H9 (cell line): Measurements from ENCODE around the gene SRGAP1. TPM values are rescaled to one million over a fixed set of nuclear protein-coding genes. Genes with fewer than 3 reads are reported as not detected.
A peak's percentile ranks its signal among the peaks of the same experiment; 100 is the strongest.

ENCODE experiments used
- DNase-seq: peaks from one replicate; pipeline ENCODE4 v3.0.0-alpha.2; 2017
- H2AFZ ChIP-seq: one replicate; pipeline ENCODE4 v1.6.1; 2013; ENCODE audit warnings: mild to moderate bottlenecking, low read length, control low read depth, moderate library complexity
- H2AK5ac ChIP-seq: 2 replicates; pipeline ENCODE4 v1.6.1; 2013; ENCODE audit warnings: low read length, control low read depth, mixed read lengths; ENCODE audit not compliant: insufficient read length
- H2BK120ac ChIP-seq: one replicate; pipeline ENCODE4 v1.6.1; 2013; ENCODE audit warnings: low read depth, mild to moderate bottlenecking, low read length, control low read depth, inconsistent platforms; ENCODE audit not compliant: poor library complexity, severe bottlenecking
- H2BK12ac ChIP-seq: 2 replicates; pipeline ENCODE4 v1.6.1; 2013; ENCODE audit warnings: low read length, control low read depth, mixed read lengths, low read depth; ENCODE audit not compliant: insufficient read length
- H2BK15ac ChIP-seq: 2 replicates; pipeline ENCODE4 v1.6.1; 2013; ENCODE audit warnings: low read depth, low read length, control low read depth
- H2BK20ac ChIP-seq: one replicate; pipeline ENCODE4 v1.6.1; 2013; ENCODE audit warnings: low read depth, mild to moderate bottlenecking, low read length, control low read depth, inconsistent platforms; ENCODE audit not compliant: poor library complexity, severe bottlenecking
- H2BK5ac ChIP-seq: 2 replicates; pipeline ENCODE4 v1.6.1; 2013; ENCODE audit warnings: low read length, control low read depth, mixed read lengths; ENCODE audit not compliant: insufficient read length
- H3K14ac ChIP-seq: 2 replicates; pipeline ENCODE4 v1.6.1; 2013; ENCODE audit warnings: low read length, control low read depth; ENCODE audit not compliant: insufficient read depth
- H3K18ac ChIP-seq: 2 replicates; pipeline ENCODE4 v1.6.1; 2013; ENCODE audit warnings: low read depth, mild to moderate bottlenecking, mixed read lengths, low read length, control low read depth; ENCODE audit not compliant: insufficient read length
- H3K23ac ChIP-seq: 2 replicates; pipeline ENCODE4 v1.6.1; 2013; ENCODE audit warnings: low read length, control low read depth, mixed read lengths, low read depth; ENCODE audit not compliant: insufficient read length
- H3K23me2 ChIP-seq: 2 replicates; pipeline ENCODE4 v1.6.1; 2013; ENCODE audit warnings: low read depth, mild to moderate bottlenecking, mixed read lengths, low read length, control low read depth; ENCODE audit not compliant: insufficient read length, poor library complexity, severe bottlenecking
- H3K27ac ChIP-seq: 2 replicates; pipeline ENCODE4 v1.5.1; 2013; ENCODE audit warnings: low read length, control low read depth, mixed read lengths, low read depth; ENCODE audit not compliant: insufficient read length
- H3K27me3 ChIP-seq: 2 replicates; pipeline ENCODE4 v1.6.1; 2013; ENCODE audit warnings: low read length, control low read depth, inconsistent platforms; ENCODE audit not compliant: insufficient read depth
- H3K4ac ChIP-seq: 2 replicates; pipeline ENCODE4 v1.6.1; 2013; ENCODE audit warnings: low read depth, mild to moderate bottlenecking, control low read depth, inconsistent platforms, low read length, moderate library complexity
- H3K4me1 ChIP-seq: 2 replicates; pipeline ENCODE4 v1.6.1; 2013; ENCODE audit warnings: low read length, control low read depth, inconsistent platforms; ENCODE audit not compliant: insufficient read depth
- H3K4me2 ChIP-seq: 2 replicates; pipeline ENCODE4 v1.6.1; 2013; ENCODE audit warnings: low read length, control low read depth, mixed read lengths; ENCODE audit not compliant: insufficient read length, insufficient read depth
- H3K56ac ChIP-seq: 2 replicates; pipeline ENCODE4 v1.6.1; 2013; ENCODE audit warnings: low read depth, mild to moderate bottlenecking, mixed read lengths, low read length, control low read depth; ENCODE audit not compliant: insufficient read length
- H3K79me1 ChIP-seq: 2 replicates; pipeline ENCODE4 v1.6.1; 2013; ENCODE audit warnings: low read depth, mild to moderate bottlenecking, moderate library complexity, low read length, control low read depth, inconsistent platforms; ENCODE audit not compliant: insufficient read depth, poor library complexity, severe bottlenecking
- H3K79me2 ChIP-seq: 2 replicates; pipeline ENCODE4 v1.6.1; 2013; ENCODE audit warnings: low read length, control low read depth, inconsistent platforms; ENCODE audit not compliant: insufficient read depth
- H3K9ac ChIP-seq: 2 replicates; pipeline ENCODE4 v1.6.1; 2013; ENCODE audit warnings: low read length, control low read depth, mixed read lengths; ENCODE audit not compliant: insufficient read length; ENCODE audit errors: extremely low read depth
- H3K9me3 ChIP-seq: one replicate; pipeline ENCODE4 v1.6.1; 2013; ENCODE audit warnings: low read depth, low read length, inconsistent platforms; ENCODE audit not compliant: control insufficient read depth
- H3T11ph ChIP-seq: one replicate; pipeline ENCODE4 v1.6.1; 2013; ENCODE audit warnings: mild to moderate bottlenecking, low read length, control low read depth, inconsistent platforms
- H4K20me1 ChIP-seq: one replicate; pipeline ENCODE4 v1.6.1; 2013; ENCODE audit not compliant: control insufficient read depth, insufficient read length, insufficient read depth
- H4K5ac ChIP-seq: 2 replicates; pipeline ENCODE4 v1.6.1; 2013; ENCODE audit warnings: low read depth, mild to moderate bottlenecking, mixed read lengths, low read length, control low read depth; ENCODE audit not compliant: insufficient read length
- H4K8ac ChIP-seq: replicated peaks from 2 replicates; pipeline ENCODE4 v1.6.1; 2013; ENCODE audit warnings: low read length, control low read depth, mixed read lengths, low read depth; ENCODE audit not compliant: insufficient read length
- H4K91ac ChIP-seq: 2 replicates; pipeline ENCODE4 v1.6.1; 2013; ENCODE audit warnings: low read depth, mild to moderate bottlenecking, moderate library complexity, mixed read lengths, low read length, control low read depth; ENCODE audit not compliant: insufficient read length
- H3K27ac Mint-ChIP-seq, 3 experiments: 2 replicates in 2 of 3; 3 replicates in 1 of 3; pipeline ENCODE4 v1.8.0; 2020 to 2021; ENCODE audit warnings: mixed read lengths in 3 of 3, mild to moderate bottlenecking in 1 of 3, moderate library complexity in 1 of 3
- H3K27me3 Mint-ChIP-seq: 2 replicates; pipeline ENCODE4 v1.8.0; 2021; ENCODE audit warnings: low read depth, mild to moderate bottlenecking, moderate library complexity, mixed read lengths
- H3K36me3 Mint-ChIP-seq, 3 experiments: 2 replicates in 2 of 3; 3 replicates in 1 of 3; pipeline ENCODE4 v1.8.0; 2020 to 2021; ENCODE audit warnings: low read depth in 3 of 3, mixed read lengths in 3 of 3; ENCODE audit not compliant: insufficient read depth in 1 of 3
- H3K4me1 Mint-ChIP-seq, 2 experiments: 2 replicates each; pipeline ENCODE4 v1.8.0; 2020; ENCODE audit warnings: mixed read lengths in 2 of 2
- H3K4me3 Mint-ChIP-seq, 2 experiments: 2 replicates in 1 of 2; 3 replicates in 1 of 2; pipeline ENCODE4 v1.8.0; 2020 to 2021; ENCODE audit warnings: mild to moderate bottlenecking in 2 of 2, mixed read lengths in 2 of 2, moderate library complexity in 1 of 2
- H3K9me3 Mint-ChIP-seq, 2 experiments: 2 replicates in 1 of 2; 3 replicates in 1 of 2; pipeline ENCODE4 v1.8.0; 2020; ENCODE audit warnings: mild to moderate bottlenecking in 2 of 2, mixed read lengths in 2 of 2, moderate library complexity in 1 of 2
- WGBS: extraction: QIAGEN DNeasy Blood & Tissue Kit; methylation state at CpG from one replicate; pipeline ENCODE4 v1.1.7; 2013; ENCODE audit warnings: missing lambda C conversion rate, low lambda C conversion rate, mixed read lengths; ENCODE audit not compliant: insufficient read length; ENCODE audit errors: extremely low coverage; 5-methylcytosine and 5-hydroxymethylcytosine counted together
- total RNA-seq: library from RNA; stranded (reverse); gene quantifications from 2 replicates; pipeline ENCODE4 v1.2.1, GENCODE V29; 2021
- TF ChIP-seq, protein P1 (sequence below): fragments of 200-600 bp; sonication (generic); conservative IDR thresholded peaks from 3 replicates; pipeline ENCODE4 v1.8.0; 2021; ENCODE audit warnings: antibody characterized with exemption, mild to moderate bottlenecking

The SRGAP1 gene
- total RNA-seq, 1 experiment from 2014 or later, result 4.8 TPM

DNA sequence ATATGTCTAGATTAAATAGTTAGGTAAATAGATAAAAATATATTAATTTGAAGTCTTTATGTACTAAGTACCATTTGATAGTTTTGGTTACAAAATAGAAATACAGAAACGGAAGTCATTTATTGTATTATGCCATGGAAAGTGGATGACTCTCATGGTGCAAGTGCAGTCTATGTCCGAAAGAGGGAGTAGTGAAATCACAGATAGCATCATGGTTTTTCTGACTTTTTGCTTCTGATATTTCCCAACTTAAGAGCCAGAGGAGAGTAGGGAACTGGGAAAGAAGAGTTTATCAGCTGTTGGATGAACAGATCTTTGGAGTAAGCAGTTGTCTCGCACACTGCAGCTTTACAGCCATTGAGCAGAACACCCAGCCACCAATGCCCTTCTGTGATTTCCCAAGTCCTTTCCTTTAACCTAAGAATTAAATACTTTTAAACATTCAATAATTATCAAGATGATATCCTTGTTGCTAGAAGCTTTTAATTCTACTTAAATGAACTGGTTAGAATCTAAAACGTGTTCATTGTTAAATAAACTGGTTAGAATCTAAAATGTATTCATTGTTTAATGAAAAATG lies 18.4 kb upstream of the SRGAP1 start:
- TF ChIP-seq, protein P1, sequence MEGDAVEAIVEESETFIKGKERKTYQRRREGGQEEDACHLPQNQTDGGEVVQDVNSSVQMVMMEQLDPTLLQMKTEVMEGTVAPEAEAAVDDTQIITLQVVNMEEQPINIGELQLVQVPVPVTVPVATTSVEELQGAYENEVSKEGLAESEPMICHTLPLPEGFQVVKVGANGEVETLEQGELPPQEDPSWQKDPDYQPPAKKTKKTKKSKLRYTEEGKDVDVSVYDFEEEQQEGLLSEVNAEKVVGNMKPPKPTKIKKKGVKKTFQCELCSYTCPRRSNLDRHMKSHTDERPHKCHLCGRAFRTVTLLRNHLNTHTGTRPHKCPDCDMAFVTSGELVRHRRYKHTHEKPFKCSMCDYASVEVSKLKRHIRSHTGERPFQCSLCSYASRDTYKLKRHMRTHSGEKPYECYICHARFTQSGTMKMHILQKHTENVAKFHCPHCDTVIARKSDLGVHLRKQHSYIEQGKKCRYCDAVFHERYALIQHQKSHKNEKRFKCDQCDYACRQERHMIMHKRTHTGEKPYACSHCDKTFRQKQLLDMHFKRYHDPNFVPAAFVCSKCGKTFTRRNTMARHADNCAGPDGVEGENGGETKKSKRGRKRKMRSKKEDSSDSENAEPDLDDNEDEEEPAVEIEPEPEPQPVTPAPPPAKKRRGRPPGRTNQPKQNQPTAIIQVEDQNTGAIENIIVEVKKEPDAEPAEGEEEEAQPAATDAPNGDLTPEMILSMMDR, result peak; percentile 88
- H2BK5ac ChIP-seq, result no peak overlapping the region
- no peaks in the 10 kb centered on the region for H3K4me1 ChIP-seq
- H3K23ac ChIP-seq, result no peak overlapping the region
- Mint-ChIP-seq H3K4me1 (no peaks in the 10 kb centered on the region), H3K27me3 (no peaks in the 10 kb centered on the region; the same call in 1 of the 2 replicates), H3K36me3 (peaks cover 0 to 16% (median 0%) of the 10 kb centered on the region in 3 experiments; a peak in 3 of 7 replicates), H3K27ac (no peak overlapping the region), H3K4me3 (no peak overlapping the region), H3K9me3 (peaks cover 12 to 13% of the 10 kb centered on the region in 2 experiments)
- no peak overlapping the region for H3K9ac ChIP-seq
- H3K4me2 ChIP-seq, result no peak overlapping the region
- no peak overlapping the region for H2BK120ac ChIP-seq
- no peak overlapping the region for H3K18ac ChIP-seq
- H3K27ac ChIP-seq, result no peak overlapping the region
- no peaks in the 10 kb centered on the region for H4K20me1 ChIP-seq
- no CpG with 5 or more reads among the region's 4 CpGs for WGBS
- H2AK5ac ChIP-seq, result no peak overlapping the region
- no peaks in the 10 kb centered on the region for H3K79me2 ChIP-seq
- no peak overlapping the region for H3K56ac ChIP-seq
- DNase-seq, result no peak
- no peak overlapping the region for H2BK15ac ChIP-seq
- H2BK12ac ChIP-seq, result no peak overlapping the region
- H3K23me2 ChIP-seq, result no peaks in the 10 kb centered on the region
- H3K14ac ChIP-seq, result no peak overlapping the region
- no peak overlapping the region for H4K5ac ChIP-seq
- no peaks in the 10 kb centered on the region for H3K27me3 ChIP-seq
- no peaks in the 10 kb centered on the region for H3K79me1 ChIP-seq
- no peak overlapping the region for H3T11ph ChIP-seq
- peaks cover 8% of the 10 kb centered on the region for H3K9me3 ChIP-seq
- H4K91ac ChIP-seq, result no peak overlapping the region
- no peak overlapping the region for H3K4ac ChIP-seq
- no peak overlapping the region for H4K8ac ChIP-seq
- H2BK20ac ChIP-seq, result no peak overlapping the region
- H2AFZ ChIP-seq, result peak overlapping the region; percentile 98
